Effector CD8-positive, alpha-beta T cell (primary cell): ENCODE measurements around the gene UBE2U.

Source experiments
- DNase-seq: peaks from one replicate; lab custom pipeline; 2025; lab: John Stamatoyannopoulos, UW

The UBE2U gene

DNA sequence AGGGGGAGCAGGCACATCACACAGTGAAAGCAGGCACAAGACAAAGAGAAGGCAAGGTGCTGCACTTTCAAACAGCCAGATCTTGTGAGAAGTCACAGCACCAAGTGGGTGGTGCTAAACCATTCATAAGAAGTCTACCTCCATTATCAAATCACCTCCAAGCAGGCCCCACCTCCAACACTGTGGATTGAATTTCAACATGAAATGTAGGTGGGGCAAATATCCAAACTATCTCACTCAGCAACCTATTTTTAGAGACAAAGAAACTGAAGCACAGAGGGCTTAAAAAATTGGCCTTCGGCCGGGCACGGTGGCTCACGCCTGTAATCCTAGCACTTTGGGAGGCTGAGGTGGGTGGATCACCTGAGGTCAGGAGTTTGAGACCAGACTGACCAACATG is 90.4 kb downstream of the UBE2U start:
- no peak for DNase-seq

DNA sequence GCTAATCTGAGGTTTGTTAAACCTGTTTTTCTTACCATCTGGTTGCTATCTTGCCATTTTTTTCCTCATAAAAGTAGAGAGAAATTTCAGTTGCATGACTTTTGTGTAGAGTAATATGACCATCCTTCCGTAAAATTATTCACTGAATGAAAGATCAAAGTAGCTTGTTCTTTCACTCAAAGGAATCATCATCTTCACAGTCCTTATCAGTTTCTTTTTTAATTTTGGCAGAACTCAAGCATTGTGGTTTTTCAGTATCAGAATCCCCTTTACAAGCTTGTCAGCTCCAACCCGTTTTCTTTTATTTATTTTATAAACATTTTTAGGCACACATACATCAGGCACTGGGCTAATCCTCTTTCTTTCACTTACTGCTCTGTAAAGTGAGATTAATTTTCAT is 91.7 kb downstream of the UBE2U start:
- no peak for DNase-seq

DNA sequence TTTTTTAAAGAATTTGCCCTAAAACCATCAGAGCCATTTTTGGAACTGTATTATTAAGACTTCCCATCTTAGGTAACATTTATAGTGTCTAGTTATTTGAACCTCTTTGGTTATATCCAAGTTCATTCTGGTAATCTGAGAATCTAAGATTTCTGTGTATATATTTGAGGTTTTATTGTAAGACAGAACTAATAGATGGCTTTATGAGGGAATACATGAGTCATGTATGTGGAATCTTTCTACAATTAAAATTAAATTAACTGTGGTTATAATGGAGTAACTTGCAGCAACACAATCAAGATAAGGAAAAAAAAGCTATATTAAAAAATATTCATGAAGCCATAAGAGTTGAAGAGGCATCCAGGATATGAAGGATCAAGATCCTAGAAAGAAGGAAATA is 92.1 kb downstream of the UBE2U start:
- DNase-seq: no peak

DNA sequence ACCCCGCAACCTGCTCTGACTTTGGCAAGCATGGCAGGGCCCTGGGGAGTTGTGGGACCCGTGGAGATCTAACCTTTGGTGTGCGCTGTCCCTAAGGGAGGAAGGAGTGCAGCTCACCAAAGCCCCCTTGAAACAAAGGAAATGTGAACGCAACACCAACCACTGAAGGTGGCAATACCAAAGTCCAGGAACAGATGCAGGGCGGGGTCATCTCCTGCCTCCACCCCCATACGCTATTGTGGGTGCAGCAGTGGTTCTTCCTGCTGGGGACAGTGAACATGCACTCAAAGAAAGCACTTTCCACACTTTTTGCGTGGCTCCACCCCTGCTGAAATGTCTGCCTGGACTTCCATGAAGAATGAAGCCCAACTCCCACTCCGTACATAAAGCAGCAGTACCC is 93.0 kb downstream of the UBE2U start:
- no peak for DNase-seq

DNA sequence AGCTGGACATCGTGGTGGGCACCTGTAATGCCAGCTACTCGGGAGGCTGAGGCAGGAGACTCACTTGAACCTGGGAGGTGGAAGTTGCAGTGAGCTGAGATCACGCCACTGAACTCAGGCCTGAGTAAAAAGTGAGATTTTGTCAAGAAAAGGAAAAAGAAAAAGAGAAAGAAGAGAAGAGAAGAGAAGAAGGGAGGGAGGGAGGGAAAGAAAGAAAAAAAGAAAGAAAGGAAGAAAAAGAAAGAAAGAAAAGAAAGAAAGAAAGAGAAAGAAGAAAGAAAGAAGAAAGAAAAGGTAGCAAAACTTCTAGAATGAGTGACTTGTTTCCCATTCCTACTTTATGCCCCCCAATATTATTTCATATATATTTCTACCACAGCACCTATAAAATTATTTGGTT is 98.8 kb downstream of the UBE2U start:
- no peak for DNase-seq

DNA sequence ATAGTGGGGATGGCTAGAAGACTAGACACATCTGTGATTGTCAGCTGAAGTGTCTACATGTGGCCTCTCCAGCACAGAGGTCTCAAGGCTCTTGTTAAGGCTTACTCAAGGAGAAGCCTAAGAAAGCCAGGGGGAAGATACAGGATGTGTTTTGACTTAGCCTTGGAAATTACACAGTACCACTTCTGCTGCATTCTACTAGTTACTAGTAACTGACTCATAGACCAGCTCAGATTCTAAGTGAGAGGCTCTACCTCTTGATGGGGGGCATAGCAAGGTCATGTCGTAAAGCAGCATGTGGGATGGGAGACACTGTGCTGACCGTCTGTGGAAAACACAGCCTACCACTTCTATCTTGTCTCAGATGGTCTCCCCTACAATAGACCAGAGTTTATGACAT is 99.5 kb downstream of the UBE2U start:
- no peak for DNase-seq

DNA sequence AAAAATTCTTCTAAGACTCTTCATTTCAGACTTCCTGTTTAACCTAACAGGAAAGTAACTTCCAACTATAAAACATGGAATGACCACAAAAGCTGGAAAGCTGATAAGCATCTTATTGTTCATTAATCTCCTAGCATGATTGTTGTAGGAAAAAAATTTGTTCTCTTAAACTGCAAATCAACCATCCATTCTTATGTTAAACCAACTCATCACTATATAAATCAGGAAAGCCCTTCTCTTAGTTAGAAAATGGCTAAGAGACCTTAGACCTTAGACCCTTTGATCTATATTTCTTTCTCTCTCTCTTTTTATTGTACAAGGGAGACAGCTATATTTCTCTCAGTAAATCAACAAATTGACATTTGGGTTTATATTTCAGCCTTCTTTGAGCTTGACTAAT is 101.4 kb downstream of the UBE2U start:
- DNase-seq: no peak

DNA sequence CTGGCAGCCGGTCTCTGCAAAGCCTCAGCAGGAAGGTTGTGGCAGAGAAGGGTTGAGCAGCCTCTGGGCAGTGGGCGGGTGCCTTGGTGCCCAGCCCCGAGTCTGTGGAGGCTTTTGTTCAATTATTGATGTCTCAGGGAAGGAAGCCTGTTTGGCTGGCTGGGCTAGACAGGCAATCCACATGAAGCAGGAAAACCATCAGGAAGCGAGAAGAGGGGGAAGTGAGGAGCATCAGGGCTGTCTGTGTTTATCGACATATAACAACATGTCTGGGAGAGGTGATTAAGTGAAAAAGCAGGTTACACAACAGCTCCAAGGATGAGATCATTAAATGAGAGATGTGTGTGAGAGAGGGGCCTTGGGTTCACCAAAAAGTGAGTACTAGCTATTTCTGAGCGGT is 105.4 kb downstream of the UBE2U start:
- DNase-seq: no peak

DNA sequence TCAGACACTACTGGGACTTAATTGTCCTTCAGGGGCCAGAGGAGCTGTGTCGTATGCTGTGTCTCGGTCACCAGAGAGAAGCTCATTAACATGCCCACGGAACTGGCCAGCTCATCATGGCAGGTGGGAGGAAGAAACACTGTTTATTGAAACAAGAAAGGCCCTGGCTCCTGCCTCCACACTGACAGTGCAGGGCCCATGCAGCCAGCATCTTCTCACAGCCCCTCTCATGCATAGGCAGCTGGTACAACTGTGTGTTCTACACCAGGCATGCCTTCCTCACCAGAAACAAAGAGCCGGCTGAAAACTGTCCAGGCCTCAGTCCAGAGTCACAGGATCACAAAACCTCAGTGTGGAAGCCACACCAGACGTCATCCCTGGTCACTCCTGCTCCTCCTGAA is 106.0 kb downstream of the UBE2U start:
- DNase-seq: no peak

DNA sequence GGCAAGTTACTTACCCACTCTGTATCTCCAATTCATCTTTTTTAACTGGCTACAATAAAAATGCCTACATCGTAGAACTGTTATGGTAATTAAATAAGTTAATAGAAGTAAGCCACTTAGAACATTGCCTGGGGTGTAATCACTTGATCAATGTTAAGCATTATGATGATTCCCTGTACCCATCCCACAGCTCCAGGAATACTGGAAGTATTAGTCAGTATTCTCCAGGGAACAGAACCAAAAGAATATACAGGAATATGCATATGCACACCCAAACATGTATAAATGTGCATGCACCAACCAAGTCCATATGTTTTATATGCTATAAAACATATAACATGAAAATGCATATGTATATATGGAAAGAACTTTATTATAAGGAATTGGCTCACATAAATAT is 107.3 kb downstream of the UBE2U start:
- DNase-seq: no peak

DNA sequence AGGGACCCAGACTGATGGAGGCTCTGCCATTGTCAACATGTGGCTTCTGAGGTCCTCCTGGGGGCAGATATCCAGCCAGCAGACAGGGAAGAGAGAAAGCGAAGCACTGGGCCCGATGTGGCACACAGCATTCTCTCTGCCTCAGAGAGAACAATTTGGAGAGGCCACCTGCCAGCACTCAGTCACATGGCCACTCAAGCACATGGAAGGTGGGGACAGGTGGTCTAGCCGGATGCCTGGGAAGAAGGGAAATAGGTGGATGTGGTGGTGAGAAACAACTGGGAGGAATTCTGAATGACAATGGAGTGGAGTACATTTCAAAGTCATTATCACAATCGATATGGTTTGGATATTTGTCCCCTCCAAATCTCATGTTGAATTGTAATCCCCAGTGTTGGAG is 109.0 kb downstream of the UBE2U start:
- no peak for DNase-seq

DNA sequence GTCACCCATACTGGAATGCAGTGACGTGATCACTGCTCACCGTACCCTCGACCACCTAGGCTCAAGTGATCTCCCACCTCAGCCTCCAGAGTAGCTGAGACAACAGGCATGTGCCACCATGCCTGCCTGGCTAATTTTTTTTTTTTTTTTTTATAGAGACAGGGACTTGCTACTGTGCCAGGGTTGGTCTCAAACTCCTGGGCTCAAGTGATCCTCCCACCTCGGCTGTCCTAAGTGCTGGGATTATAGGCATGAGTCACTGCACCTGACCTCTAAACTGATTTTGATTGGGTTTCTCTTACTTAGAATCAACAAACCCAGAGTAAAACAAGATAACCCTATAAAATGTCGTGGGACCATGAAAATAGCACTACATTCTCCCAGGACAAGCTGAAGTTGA is 112.0 kb downstream of the UBE2U start:
- no peak for DNase-seq
